Caco-2 (cell line): ENCODE results near the gene USP24. TPM values are rescaled to one million over a fixed set of nuclear protein-coding genes. Genes with fewer than 3 reads are reported as not detected.

Source experiments
- BruUV-seq: library from RNA; stranded (reverse); fragments of 400-500 nt; replicated peaks from 2 replicates; lab custom pipeline; 2021; lab: Mats Ljungman, UMichigan
- CTCF ChIA-PET: fragments of 300-600 bp; sonication (Branson Sonifier 250); formaldehyde crosslinking; loops from one replicate; lab custom pipeline; 2022; ENCODE audit warnings: antibody characterized with exemption; lab: Charles Lee
- POLR2A ChIA-PET: fragments of 300-600 bp; sonication (Branson Sonifier 250); formaldehyde crosslinking; loops from one replicate; lab custom pipeline; 2022; ENCODE audit warnings: antibody characterized with exemption; lab: Charles Lee
- DNase-seq, 2 experiments: peaks; one replicate each; pipeline versions ENCODE4 v3.0.0 to v3.0.0-alpha.2; 2020 to 2022
- H3K27me3 ChIP-seq: replicated peaks from 2 replicates; pipeline ENCODE4 v1.6.0; 2011; ENCODE audit warnings: low read length; ENCODE audit not compliant: control insufficient read depth, insufficient read depth
- H3K36me3 ChIP-seq: 2 replicates; pipeline ENCODE4 v1.5.1; 2011; ENCODE audit warnings: low read length; ENCODE audit not compliant: control insufficient read depth, insufficient read depth
- H3K4me1 ChIP-seq: fragments of 250-450 bp; sonication (Bioruptor Pico); 2 replicates; pipeline ENCODE4 v1.5.1; 2020; ENCODE audit warnings: mild to moderate bottlenecking
- H3K4me3 ChIP-seq: 2 replicates; pipeline ENCODE4 v1.5.1; 2011; ENCODE audit warnings: low read depth, mild to moderate bottlenecking, control low read depth, low read length
- H3K9me3 ChIP-seq: fragments of 250-450 bp; sonication (Bioruptor Pico); 2 replicates; pipeline ENCODE4 v1.5.1; 2020; ENCODE audit warnings: mild to moderate bottlenecking, moderate library complexity
- H3K27ac Mint-ChIP-seq: one replicate; pipeline ENCODE4 v1.8.0; 2022; ENCODE audit warnings: mixed read lengths; ENCODE audit not compliant: unreplicated experiment
- H3K27me3 Mint-ChIP-seq: one replicate; pipeline ENCODE4 v1.8.0; 2022; ENCODE audit warnings: mixed read lengths; ENCODE audit not compliant: insufficient read depth, unreplicated experiment
- H3K36me3 Mint-ChIP-seq: one replicate; pipeline ENCODE4 v1.8.0; 2022; ENCODE audit warnings: mild to moderate bottlenecking, mixed read lengths; ENCODE audit not compliant: insufficient read depth, unreplicated experiment
- H3K4me1 Mint-ChIP-seq: one replicate; pipeline ENCODE4 v1.8.0; 2022; ENCODE audit warnings: low read depth, mixed read lengths; ENCODE audit not compliant: unreplicated experiment
- H3K4me3 Mint-ChIP-seq: one replicate; pipeline ENCODE4 v1.8.0; 2022; ENCODE audit warnings: mild to moderate bottlenecking, moderate library complexity, mixed read lengths; ENCODE audit not compliant: unreplicated experiment
- H3K9me3 Mint-ChIP-seq: one replicate; pipeline ENCODE4 v1.8.0; 2022; ENCODE audit warnings: mixed read lengths; ENCODE audit not compliant: unreplicated experiment
- intact Hi-C: fragments of 100-400 bp; cut with micrococcal nuclease; formaldehyde crosslinking; loops from one replicate; pipeline ENCODE4 v1.10.0; 2022; ENCODE audit not compliant: unreplicated experiment
- total RNA-seq: library from RNA; stranded (reverse); gene quantifications from 2 replicates; pipeline ENCODE4 v1.2.3, GENCODE V29; 2022
- TF ChIP-seq, protein P1 (sequence below), 2 experiments: fragments of 200-600 bp in 1 of 2; IDR thresholded peaks; 1 replicate in 1 of 2; 2 replicates in 1 of 2; pipeline versions ENCODE4 v1.5.1 to v1.8.0; 2011 to 2022; ENCODE audit warnings: antibody characterized with exemption in 1 of 2, control low read depth in 1 of 2, inconsistent platforms in 1 of 2, low read depth in 1 of 2, low read length in 1 of 2, mild to moderate bottlenecking in 1 of 2, moderate library complexity in 1 of 2; ENCODE audit not compliant: insufficient read depth in 1 of 2, severe bottlenecking in 1 of 2, unreplicated experiment in 1 of 2

Gene USP24
- total RNA-seq, 1 experiment from 2014 or later: 34.7 TPM

- TF ChIP-seq, protein P1, sequence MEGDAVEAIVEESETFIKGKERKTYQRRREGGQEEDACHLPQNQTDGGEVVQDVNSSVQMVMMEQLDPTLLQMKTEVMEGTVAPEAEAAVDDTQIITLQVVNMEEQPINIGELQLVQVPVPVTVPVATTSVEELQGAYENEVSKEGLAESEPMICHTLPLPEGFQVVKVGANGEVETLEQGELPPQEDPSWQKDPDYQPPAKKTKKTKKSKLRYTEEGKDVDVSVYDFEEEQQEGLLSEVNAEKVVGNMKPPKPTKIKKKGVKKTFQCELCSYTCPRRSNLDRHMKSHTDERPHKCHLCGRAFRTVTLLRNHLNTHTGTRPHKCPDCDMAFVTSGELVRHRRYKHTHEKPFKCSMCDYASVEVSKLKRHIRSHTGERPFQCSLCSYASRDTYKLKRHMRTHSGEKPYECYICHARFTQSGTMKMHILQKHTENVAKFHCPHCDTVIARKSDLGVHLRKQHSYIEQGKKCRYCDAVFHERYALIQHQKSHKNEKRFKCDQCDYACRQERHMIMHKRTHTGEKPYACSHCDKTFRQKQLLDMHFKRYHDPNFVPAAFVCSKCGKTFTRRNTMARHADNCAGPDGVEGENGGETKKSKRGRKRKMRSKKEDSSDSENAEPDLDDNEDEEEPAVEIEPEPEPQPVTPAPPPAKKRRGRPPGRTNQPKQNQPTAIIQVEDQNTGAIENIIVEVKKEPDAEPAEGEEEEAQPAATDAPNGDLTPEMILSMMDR (IDR thresholded peaks at IDR 0.05; ENCODE audit: insufficient read depth in 1 of 2, low read depth in 1 of 2, low read length in 1 of 2, severe bottlenecking in 1 of 2, unreplicated experiment in 1 of 2): no peak
- Histone ChIP-seq H3K27me3 (no peaks in the 10 kb centered on the region), H3K4me1 (no peaks in the 10 kb centered on the region), H3K9me3 (no peaks in the 10 kb centered on the region), H3K4me3 (no peak overlapping the region), H3K36me3 (no peaks in the 10 kb centered on the region)
- CTCF ChIA-PET: no interaction called here
- H3K9me3 Mint-ChIP-seq: no peaks in the 10 kb centered on the region
- no peak for DNase-seq
- H3K27ac Mint-ChIP-seq: no peak overlapping the region
- POLR2A ChIA-PET: no interaction called here
- H3K4me1 Mint-ChIP-seq: no peaks in the 10 kb centered on the region
- no TSS peak for BruUV-seq
- H3K36me3 Mint-ChIP-seq: peaks cover 42% of the 10 kb centered on the region
- intact Hi-C loops: no loop called here
- H3K27me3 Mint-ChIP-seq: no peaks in the 10 kb centered on the region
- H3K4me3 Mint-ChIP-seq: no peak overlapping the region
These were observed 55.6 kb downstream of the USP24 start for GRCh38 chr1:55159571-55159970.

GRCh38 chr1:55156608-55157007 lies 58.6 kb downstream of the USP24 start:
- CTCF ChIA-PET: no interaction called here
- no peak overlapping the region for H3K27ac Mint-ChIP-seq

DNA sequence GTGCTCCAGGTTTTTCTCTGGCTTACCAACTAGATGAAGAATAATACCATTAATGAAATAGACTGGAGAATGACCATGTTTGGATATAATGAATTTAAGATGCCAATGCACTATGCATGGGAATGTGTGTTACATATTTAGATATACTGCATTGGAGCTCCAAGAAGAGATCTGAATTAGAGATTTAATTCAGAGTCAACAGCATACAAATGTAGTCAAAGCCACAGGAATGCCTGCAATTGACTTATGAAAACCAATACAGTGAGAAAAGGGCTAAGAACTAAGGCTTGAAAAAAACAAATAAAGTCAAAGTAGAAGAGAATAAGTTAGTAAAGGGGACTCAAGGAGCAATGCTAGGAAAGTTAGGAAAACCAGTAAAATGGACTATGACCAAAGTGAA lies 59.1 kb downstream of the USP24 start:
- no TSS peak for BruUV-seq
- H3K4me1 Mint-ChIP-seq: no peaks in the 10 kb centered on the region
- H3K27me3 Mint-ChIP-seq: no peaks in the 10 kb centered on the region
- no peak overlapping the region for H3K27ac Mint-ChIP-seq
- CTCF ChIA-PET: no interaction called here
- no peak overlapping the region for H3K4me3 ChIP-seq
- H3K4me3 Mint-ChIP-seq: no peak overlapping the region
- POLR2A ChIA-PET: no interaction called here
- intact Hi-C loops: no loop called here
- H3K9me3 Mint-ChIP-seq: no peaks in the 10 kb centered on the region
- TF ChIP-seq, protein P1 (IDR thresholded peaks at IDR 0.05; ENCODE audit: insufficient read depth in 1 of 2, low read depth in 1 of 2, low read length in 1 of 2, severe bottlenecking in 1 of 2, unreplicated experiment in 1 of 2): no peak
- no peaks in the 10 kb centered on the region for H3K27me3 ChIP-seq
- H3K9me3 ChIP-seq: no peaks in the 10 kb centered on the region
- DNase-seq: no peak
- H3K4me1 ChIP-seq: no peaks in the 10 kb centered on the region
- no peaks in the 10 kb centered on the region for H3K36me3 ChIP-seq
- peaks cover 47% of the 10 kb centered on the region for H3K36me3 Mint-ChIP-seq

More at GRCh38 chr1:55156608-55157007, 58.6 kb downstream of the USP24 start:
- no peaks in the 10 kb centered on the region for H3K4me1 Mint-ChIP-seq
- H3K27me3 Mint-ChIP-seq: no peaks in the 10 kb centered on the region
- no peaks in the 10 kb centered on the region for H3K4me1 ChIP-seq
- no peaks in the 10 kb centered on the region for H3K36me3 ChIP-seq
- intact Hi-C loops: no loop called here
- DNase-seq: no peak
- no peaks in the 10 kb centered on the region for H3K27me3 ChIP-seq
- H3K9me3 Mint-ChIP-seq: no peaks in the 10 kb centered on the region
- no peak overlapping the region for H3K4me3 ChIP-seq
- TF ChIP-seq, protein P1 (IDR thresholded peaks at IDR 0.05; ENCODE audit: insufficient read depth in 1 of 2, low read depth in 1 of 2, low read length in 1 of 2, severe bottlenecking in 1 of 2, unreplicated experiment in 1 of 2): no peak
- peaks cover 45% of the 10 kb centered on the region for H3K36me3 Mint-ChIP-seq
- no TSS peak for BruUV-seq
- H3K9me3 ChIP-seq: no peaks in the 10 kb centered on the region
- no peak overlapping the region for H3K4me3 Mint-ChIP-seq
- POLR2A ChIA-PET: no interaction called here
